GM23338 (cell line): Measurements from ENCODE around the gene E2F3. TPM values are rescaled to one million over a fixed set of nuclear protein-coding genes. Genes with fewer than 3 reads are reported as not detected.

ENCODE experiments used
- ATAC-seq: fragments of 200-7000 bp; cut with Tn5 transposase; 3 replicates; pipeline ENCODE4 v1.9.1; 2020
- DNase-seq: peaks from one replicate; pipeline ENCODE4 v3.0.0-alpha.2; 2015; ENCODE audit warnings: low spot score
- H2AFZ ChIP-seq: fragments of 200-600 bp; sonication (generic); 2 replicates; pipeline ENCODE4 v1.8.0; 2016; ENCODE audit warnings: antibody characterized with exemption, mild to moderate bottlenecking, moderate library complexity
- H3F3A ChIP-seq: fragments of 200-600 bp; sonication (generic); replicated peaks from 2 replicates; pipeline ENCODE4 v1.8.0; 2017; ENCODE audit warnings: antibody characterized with exemption, mixed run types, low read depth
- H3K27ac ChIP-seq: fragments of 200-600 bp; sonication (generic); 2 replicates; pipeline ENCODE4 v1.6.1; 2016; ENCODE audit warnings: low read depth
- H3K27me3 ChIP-seq: fragments of 200-600 bp; sonication (generic); 2 replicates; pipeline ENCODE4 v1.8.0; 2016; ENCODE audit warnings: mild to moderate bottlenecking, mixed run types, moderate library complexity; ENCODE audit not compliant: insufficient read depth
- H3K36me3 ChIP-seq: fragments of 200-600 bp; sonication (generic); 2 replicates; pipeline ENCODE4 v1.8.0; 2016; ENCODE audit warnings: mild to moderate bottlenecking; ENCODE audit not compliant: insufficient read depth
- H3K4me1 ChIP-seq: fragments of 200-600 bp; sonication (generic); 2 replicates; pipeline ENCODE4 v1.8.0; 2016; ENCODE audit warnings: mild to moderate bottlenecking, moderate library complexity; ENCODE audit not compliant: insufficient read depth
- H3K4me2 ChIP-seq: fragments of 200-600 bp; sonication (generic); 2 replicates; pipeline ENCODE4 v1.7.1; 2017; ENCODE audit warnings: mixed run types
- H3K4me3 ChIP-seq: fragments of 200-600 bp; sonication (generic); 2 replicates; pipeline ENCODE4 v1.6.1; 2016; ENCODE audit warnings: mixed run types
- H3K79me2 ChIP-seq: fragments of 200-600 bp; sonication (generic); replicated peaks from 2 replicates; pipeline ENCODE4 v1.8.0; 2017; ENCODE audit warnings: mild to moderate bottlenecking; ENCODE audit not compliant: insufficient read depth
- H3K9me2 ChIP-seq: fragments of 200-600 bp; sonication (generic); 2 replicates; pipeline ENCODE4 v1.8.0; 2017; ENCODE audit not compliant: insufficient read depth
- H4K20me1 ChIP-seq: fragments of 200-600 bp; sonication (generic); replicated peaks from 2 replicates; pipeline ENCODE4 v1.8.0; 2017; ENCODE audit warnings: mild to moderate bottlenecking; ENCODE audit not compliant: insufficient read depth
- H3K27ac Mint-ChIP-seq: 2 replicates; pipeline ENCODE4 v1.8.0; 2020; ENCODE audit warnings: inconsistent platforms, mild to moderate bottlenecking, moderate library complexity, mixed read lengths
- H3K27me3 Mint-ChIP-seq: 3 replicates; pipeline ENCODE4 v1.8.0; 2022; ENCODE audit warnings: low read depth, mild to moderate bottlenecking, moderate library complexity, mixed read lengths, inconsistent platforms; ENCODE audit not compliant: insufficient read depth, poor library complexity
- H3K36me3 Mint-ChIP-seq: 3 replicates; pipeline ENCODE4 v1.8.0; 2021; ENCODE audit warnings: low read depth, mild to moderate bottlenecking, inconsistent platforms, moderate library complexity, mixed read lengths
- H3K4me1 Mint-ChIP-seq: 3 replicates; pipeline ENCODE4 v1.8.0; 2020; ENCODE audit warnings: mild to moderate bottlenecking, inconsistent platforms, mixed read lengths
- H3K4me3 Mint-ChIP-seq: 3 replicates; pipeline ENCODE4 v1.8.0; 2021; ENCODE audit warnings: moderate library complexity, mild to moderate bottlenecking, inconsistent platforms, mixed read lengths
- H3K9me3 Mint-ChIP-seq: 3 replicates; pipeline ENCODE4 v1.8.0; 2020; ENCODE audit warnings: moderate library complexity, mild to moderate bottlenecking, inconsistent platforms, mixed read lengths
- CREB1 ChIP-seq: fragments of 250-450 bp; sonication (Bioruptor Pico); IDR thresholded peaks from 2 replicates; pipeline ENCODE4 v1.5.0; 2020; ENCODE audit warnings: low read depth, mild to moderate bottlenecking, moderate library complexity
- EZH2 ChIP-seq: fragments of 200-600 bp; sonication (generic); IDR thresholded peaks from one replicate; pipeline ENCODE4 v1.8.0; 2017; ENCODE audit warnings: antibody characterized with exemption, mild to moderate bottlenecking, low read depth; ENCODE audit not compliant: unreplicated experiment
- EZH2phosphoT487 ChIP-seq: fragments of 200-600 bp; sonication (generic); IDR thresholded peaks from one replicate; pipeline ENCODE4 v1.8.1; 2018; ENCODE audit warnings: antibody characterized with exemption; ENCODE audit not compliant: unreplicated experiment
- JUNB ChIP-seq: IDR thresholded peaks from one replicate; pipeline ENCODE4 v1.6.1; 2016; ENCODE audit warnings: antibody characterized with exemption; ENCODE audit not compliant: unreplicated experiment
- NANOG ChIP-seq: IDR thresholded peaks from 2 replicates; pipeline ENCODE4 v1.6.1; 2016; ENCODE audit warnings: antibody characterized with exemption, borderline replicate concordance
- POLR2AphosphoS5 ChIP-seq: IDR thresholded peaks from 2 replicates; pipeline ENCODE4 v1.6.1; 2016; ENCODE audit warnings: antibody characterized with exemption, low read depth
- STAT1 ChIP-seq: IDR thresholded peaks from one replicate; pipeline ENCODE4 v1.6.1; 2016; ENCODE audit warnings: antibody characterized with exemption; ENCODE audit not compliant: unreplicated experiment
- ZNF114 ChIP-seq: fragments of 250-450 bp; sonication (Bioruptor Pico); IDR thresholded peaks from 2 replicates; pipeline ENCODE4 v1.5.0; 2020; ENCODE audit warnings: mild to moderate bottlenecking, moderate library complexity
- ZNF331 ChIP-seq: fragments of 250-450 bp; sonication (Bioruptor Pico); IDR thresholded peaks from 2 replicates; pipeline ENCODE4 v1.5.0; 2020; ENCODE audit warnings: low read depth, mild to moderate bottlenecking, moderate library complexity
- polyA plus RNA-seq: library from polyadenylated mRNA; unstranded; fragments of >200 nt; fragmentation: Nextera tagmentation; extraction: Ambion mirVana; gene quantifications from 2 replicates; pipeline ENCODE4 v1.2.1, GENCODE V29; 2016
- total RNA-seq: library from RNA; depleted of rRNA; stranded (reverse); fragments of >200 nt; shearing (Covaris generic); gene quantifications from 2 replicates; pipeline ENCODE4 v1.2.3, GENCODE V29; 2014
- TF ChIP-seq, protein P1 (sequence below), 2 experiments: fragments of 200-600 bp in 1 of 2; sonication (generic) in 1 of 2; conservative IDR thresholded peaks; 2 replicates each; pipeline versions ENCODE4 v1.5.1 to v1.6.1; 2016 to 2017; ENCODE audit warnings: antibody characterized with exemption in 2 of 2, low read depth in 2 of 2, mild to moderate bottlenecking in 2 of 2, moderate library complexity in 1 of 2
- TF ChIP-seq, protein P2 (sequence below): IDR thresholded peaks from 2 replicates; pipeline ENCODE4 v1.6.1; 2016; ENCODE audit warnings: antibody characterized with exemption
- TF ChIP-seq, protein P3 (sequence below): fragments of 250-450 bp; sonication (Bioruptor Pico); IDR thresholded peaks from 2 replicates; pipeline ENCODE4 v1.5.0; 2020; ENCODE audit warnings: mild to moderate bottlenecking, moderate library complexity
- TF ChIP-seq, protein P4 (sequence below): IDR thresholded peaks from one replicate; pipeline ENCODE4 v1.6.1; 2018; ENCODE audit warnings: antibody characterized with exemption; ENCODE audit not compliant: unreplicated experiment

Gene E2F3
- total and polyA plus RNA-seq, 2 experiments from 2014 or later = 27.2 to 33.5 TPM

DNA sequence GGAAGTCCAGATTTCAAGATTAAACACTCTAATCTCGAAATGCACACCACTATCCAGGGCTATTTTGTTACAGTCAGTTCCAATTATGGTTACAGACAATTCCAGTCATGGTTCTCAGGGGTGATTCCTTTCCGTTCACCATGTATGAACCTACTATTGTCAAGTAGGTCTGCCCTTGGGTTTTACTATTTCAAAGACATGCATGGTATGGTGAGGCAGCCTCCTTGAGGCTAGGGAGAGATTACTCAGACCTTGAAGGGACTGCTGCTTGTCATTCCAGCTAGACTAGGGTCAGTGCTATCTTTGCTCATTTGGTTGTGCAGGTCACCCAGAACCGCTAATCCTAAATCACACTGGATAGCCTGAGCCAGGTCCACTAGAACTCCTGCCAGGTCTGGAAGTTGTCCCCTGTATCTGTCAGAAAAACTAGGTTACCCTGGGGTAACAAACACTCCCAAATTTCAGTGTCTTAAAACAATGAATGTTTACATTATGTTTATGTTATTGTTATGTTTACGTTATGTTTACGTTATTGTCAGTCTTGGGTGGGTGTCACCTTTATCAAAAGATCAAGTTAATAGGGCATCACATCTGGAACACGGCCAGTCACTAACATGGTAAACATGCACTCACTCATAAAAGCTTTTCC lies 41.1 kb upstream of the E2F3 start:
- no peaks in the 10 kb centered on the region for H3K4me1 Mint-ChIP-seq
- Histone ChIP-seq H3K4me3 (no peak overlapping the region), H3F3A (no peaks in the 10 kb centered on the region), H3K36me3 (no peaks in the 10 kb centered on the region), H2AFZ (no peak overlapping the region), H3K4me1 (no peaks in the 10 kb centered on the region), H4K20me1 (no peaks in the 10 kb centered on the region), H3K4me2 (no peak overlapping the region), H3K9me2 (peaks cover 3% of the 10 kb centered on the region; the same call in 1 of the 2 replicates), H3K27me3 (no peaks in the 10 kb centered on the region), H3K27ac (no peak overlapping the region), H3K79me2 (no peaks in the 10 kb centered on the region)
- no peaks in the 10 kb centered on the region for H3K27me3 Mint-ChIP-seq
- ATAC-seq (no peak), DNase-seq (no peak)
- H3K4me3 Mint-ChIP-seq = no peak overlapping the region
- H3K36me3 Mint-ChIP-seq = no peaks in the 10 kb centered on the region
- H3K27ac Mint-ChIP-seq = no peak overlapping the region
- TF ChIP-seq, protein P1, sequence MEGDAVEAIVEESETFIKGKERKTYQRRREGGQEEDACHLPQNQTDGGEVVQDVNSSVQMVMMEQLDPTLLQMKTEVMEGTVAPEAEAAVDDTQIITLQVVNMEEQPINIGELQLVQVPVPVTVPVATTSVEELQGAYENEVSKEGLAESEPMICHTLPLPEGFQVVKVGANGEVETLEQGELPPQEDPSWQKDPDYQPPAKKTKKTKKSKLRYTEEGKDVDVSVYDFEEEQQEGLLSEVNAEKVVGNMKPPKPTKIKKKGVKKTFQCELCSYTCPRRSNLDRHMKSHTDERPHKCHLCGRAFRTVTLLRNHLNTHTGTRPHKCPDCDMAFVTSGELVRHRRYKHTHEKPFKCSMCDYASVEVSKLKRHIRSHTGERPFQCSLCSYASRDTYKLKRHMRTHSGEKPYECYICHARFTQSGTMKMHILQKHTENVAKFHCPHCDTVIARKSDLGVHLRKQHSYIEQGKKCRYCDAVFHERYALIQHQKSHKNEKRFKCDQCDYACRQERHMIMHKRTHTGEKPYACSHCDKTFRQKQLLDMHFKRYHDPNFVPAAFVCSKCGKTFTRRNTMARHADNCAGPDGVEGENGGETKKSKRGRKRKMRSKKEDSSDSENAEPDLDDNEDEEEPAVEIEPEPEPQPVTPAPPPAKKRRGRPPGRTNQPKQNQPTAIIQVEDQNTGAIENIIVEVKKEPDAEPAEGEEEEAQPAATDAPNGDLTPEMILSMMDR (conservative IDR thresholded peaks at IDR 0.05; ENCODE audit: low read depth in 2 of 2) = no peak
- TF ChIP-seq EZH2phosphoT487 = no peak
- no peak for TF ChIP-seq ZNF331 (CRISPR knock-in tag)
- TF ChIP-seq NANOG = no peak
- no peak for TF ChIP-seq JUNB
- TF ChIP-seq, protein P2, sequence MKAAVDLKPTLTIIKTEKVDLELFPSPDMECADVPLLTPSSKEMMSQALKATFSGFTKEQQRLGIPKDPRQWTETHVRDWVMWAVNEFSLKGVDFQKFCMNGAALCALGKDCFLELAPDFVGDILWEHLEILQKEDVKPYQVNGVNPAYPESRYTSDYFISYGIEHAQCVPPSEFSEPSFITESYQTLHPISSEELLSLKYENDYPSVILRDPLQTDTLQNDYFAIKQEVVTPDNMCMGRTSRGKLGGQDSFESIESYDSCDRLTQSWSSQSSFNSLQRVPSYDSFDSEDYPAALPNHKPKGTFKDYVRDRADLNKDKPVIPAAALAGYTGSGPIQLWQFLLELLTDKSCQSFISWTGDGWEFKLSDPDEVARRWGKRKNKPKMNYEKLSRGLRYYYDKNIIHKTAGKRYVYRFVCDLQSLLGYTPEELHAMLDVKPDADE = no peak
- TF ChIP-seq ZNF114 (CRISPR knock-in tag) = no peak
- TF ChIP-seq, protein P3, sequence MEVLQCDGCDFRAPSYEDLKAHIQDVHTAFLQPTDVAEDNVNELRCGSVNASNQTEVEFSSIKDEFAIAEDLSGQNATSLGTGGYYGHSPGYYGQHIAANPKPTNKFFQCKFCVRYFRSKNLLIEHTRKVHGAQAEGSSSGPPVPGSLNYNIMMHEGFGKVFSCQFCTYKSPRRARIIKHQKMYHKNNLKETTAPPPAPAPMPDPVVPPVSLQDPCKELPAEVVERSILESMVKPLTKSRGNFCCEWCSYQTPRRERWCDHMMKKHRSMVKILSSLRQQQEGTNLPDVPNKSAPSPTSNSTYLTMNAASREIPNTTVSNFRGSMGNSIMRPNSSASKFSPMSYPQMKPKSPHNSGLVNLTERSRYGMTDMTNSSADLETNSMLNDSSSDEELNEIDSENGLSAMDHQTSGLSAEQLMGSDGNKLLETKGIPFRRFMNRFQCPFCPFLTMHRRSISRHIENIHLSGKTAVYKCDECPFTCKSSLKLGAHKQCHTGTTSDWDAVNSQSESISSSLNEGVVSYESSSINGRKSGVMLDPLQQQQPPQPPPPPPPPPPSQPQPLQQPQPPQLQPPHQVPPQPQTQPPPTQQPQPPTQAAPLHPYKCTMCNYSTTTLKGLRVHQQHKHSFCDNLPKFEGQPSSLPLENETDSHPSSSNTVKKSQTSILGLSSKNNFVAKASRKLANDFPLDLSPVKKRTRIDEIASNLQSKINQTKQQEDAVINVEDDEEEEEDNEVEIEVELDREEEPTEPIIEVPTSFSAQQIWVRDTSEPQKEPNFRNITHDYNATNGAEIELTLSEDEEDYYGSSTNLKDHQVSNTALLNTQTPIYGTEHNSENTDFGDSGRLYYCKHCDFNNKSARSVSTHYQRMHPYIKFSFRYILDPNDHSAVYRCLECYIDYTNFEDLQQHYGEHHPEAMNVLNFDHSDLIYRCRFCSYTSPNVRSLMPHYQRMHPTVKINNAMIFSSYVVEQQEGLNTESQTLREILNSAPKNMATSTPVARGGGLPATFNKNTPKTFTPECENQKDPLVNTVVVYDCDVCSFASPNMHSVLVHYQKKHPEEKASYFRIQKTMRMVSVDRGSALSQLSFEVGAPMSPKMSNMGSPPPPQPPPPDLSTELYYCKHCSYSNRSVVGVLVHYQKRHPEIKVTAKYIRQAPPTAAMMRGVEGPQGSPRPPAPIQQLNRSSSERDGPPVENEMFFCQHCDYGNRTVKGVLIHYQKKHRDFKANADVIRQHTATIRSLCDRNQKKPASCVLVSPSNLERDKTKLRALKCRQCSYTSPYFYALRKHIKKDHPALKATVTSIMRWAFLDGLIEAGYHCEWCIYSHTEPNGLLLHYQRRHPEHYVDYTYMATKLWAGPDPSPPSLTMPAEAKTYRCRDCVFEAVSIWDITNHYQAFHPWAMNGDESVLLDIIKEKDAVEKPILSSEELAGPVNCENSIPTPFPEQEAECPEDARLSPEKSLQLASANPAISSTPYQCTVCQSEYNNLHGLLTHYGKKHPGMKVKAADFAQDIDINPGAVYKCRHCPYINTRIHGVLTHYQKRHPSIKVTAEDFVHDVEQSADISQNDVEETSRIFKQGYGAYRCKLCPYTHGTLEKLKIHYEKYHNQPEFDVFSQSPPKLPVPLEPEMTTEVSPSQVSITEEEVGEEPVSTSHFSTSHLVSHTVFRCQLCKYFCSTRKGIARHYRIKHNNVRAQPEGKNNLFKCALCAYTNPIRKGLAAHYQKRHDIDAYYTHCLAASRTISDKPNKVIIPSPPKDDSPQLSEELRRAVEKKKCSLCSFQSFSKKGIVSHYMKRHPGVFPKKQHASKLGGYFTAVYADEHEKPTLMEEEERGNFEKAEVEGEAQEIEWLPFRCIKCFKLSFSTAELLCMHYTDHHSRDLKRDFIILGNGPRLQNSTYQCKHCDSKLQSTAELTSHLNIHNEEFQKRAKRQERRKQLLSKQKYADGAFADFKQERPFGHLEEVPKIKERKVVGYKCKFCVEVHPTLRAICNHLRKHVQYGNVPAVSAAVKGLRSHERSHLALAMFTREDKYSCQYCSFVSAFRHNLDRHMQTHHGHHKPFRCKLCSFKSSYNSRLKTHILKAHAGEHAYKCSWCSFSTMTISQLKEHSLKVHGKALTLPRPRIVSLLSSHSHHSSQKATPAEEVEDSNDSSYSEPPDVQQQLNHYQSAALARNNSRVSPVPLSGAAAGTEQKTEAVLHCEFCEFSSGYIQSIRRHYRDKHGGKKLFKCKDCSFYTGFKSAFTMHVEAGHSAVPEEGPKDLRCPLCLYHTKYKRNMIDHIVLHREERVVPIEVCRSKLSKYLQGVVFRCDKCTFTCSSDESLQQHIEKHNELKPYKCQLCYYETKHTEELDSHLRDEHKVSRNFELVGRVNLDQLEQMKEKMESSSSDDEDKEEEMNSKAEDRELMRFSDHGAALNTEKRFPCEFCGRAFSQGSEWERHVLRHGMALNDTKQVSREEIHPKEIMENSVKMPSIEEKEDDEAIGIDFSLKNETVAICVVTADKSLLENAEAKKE (CRISPR knock-in tag) = no peak
- TF ChIP-seq POLR2AphosphoS5 = no peak
- TF ChIP-seq STAT1 = no peak
- TF ChIP-seq EZH2 = no peak
- TF ChIP-seq, protein P4, sequence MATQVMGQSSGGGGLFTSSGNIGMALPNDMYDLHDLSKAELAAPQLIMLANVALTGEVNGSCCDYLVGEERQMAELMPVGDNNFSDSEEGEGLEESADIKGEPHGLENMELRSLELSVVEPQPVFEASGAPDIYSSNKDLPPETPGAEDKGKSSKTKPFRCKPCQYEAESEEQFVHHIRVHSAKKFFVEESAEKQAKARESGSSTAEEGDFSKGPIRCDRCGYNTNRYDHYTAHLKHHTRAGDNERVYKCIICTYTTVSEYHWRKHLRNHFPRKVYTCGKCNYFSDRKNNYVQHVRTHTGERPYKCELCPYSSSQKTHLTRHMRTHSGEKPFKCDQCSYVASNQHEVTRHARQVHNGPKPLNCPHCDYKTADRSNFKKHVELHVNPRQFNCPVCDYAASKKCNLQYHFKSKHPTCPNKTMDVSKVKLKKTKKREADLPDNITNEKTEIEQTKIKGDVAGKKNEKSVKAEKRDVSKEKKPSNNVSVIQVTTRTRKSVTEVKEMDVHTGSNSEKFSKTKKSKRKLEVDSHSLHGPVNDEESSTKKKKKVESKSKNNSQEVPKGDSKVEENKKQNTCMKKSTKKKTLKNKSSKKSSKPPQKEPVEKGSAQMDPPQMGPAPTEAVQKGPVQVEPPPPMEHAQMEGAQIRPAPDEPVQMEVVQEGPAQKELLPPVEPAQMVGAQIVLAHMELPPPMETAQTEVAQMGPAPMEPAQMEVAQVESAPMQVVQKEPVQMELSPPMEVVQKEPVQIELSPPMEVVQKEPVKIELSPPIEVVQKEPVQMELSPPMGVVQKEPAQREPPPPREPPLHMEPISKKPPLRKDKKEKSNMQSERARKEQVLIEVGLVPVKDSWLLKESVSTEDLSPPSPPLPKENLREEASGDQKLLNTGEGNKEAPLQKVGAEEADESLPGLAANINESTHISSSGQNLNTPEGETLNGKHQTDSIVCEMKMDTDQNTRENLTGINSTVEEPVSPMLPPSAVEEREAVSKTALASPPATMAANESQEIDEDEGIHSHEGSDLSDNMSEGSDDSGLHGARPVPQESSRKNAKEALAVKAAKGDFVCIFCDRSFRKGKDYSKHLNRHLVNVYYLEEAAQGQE = no peak
- no peak for TF ChIP-seq CREB1 (CRISPR knock-in tag)
- H3K9me3 Mint-ChIP-seq = no peaks in the 10 kb centered on the region
